GM21515 (cell line): ENCODE data around the gene CA10.

ENCODE experiments used
- ATAC-seq: cut with Tn5 transposase; IDR thresholded peaks from one replicate; pipeline ENCODE4 v1.9.1; 2021; ENCODE audit not compliant: unreplicated experiment

Gene CA10

DNA sequence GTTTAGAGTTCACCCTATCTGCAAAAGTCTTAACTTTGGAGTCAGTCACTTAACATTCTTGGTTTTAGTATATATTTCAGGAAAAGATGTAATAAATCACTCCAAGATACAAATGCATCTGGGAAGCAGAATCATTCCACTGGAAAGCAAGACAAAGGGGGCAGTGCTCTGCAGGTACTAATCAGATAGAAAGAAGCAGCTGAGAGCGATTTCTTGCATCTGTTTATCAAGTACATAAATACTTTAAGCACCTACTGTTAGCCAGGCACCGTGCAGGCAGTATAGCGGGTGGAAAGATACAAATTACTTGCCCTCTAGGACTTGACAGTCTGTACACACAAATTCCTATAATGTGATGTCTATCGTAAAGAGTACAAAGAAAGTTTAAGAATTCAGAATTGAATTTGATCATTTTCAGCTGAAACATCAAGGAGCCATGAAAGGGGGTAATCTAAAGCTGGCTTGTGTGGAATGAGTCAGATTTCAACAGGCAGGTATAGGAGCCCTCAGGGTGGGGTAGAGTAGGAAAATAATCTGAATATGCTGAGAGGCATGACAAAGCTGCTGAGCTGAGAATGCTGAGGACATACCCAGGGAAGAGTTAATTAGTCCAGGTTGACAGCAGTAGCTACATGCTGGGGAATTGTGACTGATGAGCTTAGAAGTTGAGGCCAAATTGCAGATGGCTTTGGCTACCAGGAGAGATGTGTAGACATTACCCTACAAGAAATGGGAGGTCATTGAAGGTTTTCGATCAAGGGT, 110.2 kb downstream of the CA10 start:
- ATAC-seq, result no peak

DNA sequence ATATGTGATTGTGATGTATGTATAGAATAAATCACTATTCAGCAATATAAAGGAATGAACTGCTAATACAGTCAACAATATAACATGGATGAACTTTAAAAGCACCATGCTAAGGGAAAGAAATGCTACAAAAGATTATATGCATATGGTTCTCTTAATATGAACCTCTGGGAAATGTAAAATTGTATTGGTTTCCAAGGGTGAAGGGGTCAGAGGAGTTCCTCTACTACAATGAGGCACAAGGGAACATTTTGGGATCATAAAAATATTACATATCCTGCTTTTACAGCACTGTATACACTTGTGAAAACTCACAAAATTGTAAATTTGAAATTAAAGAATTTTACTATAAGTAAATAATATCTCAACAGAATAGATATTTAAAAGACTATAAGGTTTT, 111.4 kb downstream of the CA10 start:
- no peak for ATAC-seq

DNA sequence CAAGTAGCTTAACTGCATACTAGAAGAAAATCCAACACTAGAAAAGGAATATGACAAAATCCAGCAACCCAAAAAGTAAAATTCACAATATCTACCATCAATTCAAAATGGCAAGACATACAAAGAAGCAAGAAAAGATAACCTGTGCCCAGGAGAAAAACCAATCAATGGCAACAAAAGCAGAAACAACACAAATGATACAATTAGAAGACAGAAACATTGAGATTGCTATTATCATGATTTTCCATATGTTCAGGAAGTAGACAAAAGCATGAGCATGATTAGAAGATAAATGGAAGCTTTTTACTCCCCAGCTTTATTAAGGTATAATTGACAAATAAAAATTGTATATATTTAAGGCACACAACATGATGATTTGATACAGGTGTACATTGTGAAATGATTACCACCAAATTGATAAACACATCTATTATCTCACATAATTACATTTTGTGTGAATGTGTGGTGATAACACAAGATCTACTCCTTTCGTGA, 117.3 kb downstream of the CA10 start:
- ATAC-seq, result no peak

DNA sequence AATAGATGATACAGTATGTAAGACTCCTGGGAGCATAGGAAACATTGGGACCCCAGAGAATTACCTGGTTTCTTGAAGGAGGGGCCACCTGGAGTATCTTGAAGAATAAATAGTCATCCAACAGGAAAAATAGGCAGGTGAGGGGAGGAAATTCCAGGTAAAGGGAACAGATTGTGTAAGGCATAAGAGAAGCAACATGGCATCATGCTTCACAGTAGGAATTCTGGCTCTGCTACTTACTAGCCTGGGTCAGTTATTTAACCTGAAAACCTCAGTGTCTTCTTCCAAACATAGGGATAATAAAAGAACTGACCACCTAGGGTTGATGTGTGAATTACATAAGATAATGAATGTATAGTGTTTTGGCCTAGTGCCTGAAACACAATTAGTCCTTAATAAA, 122.1 kb downstream of the CA10 start:
- no peak for ATAC-seq

DNA sequence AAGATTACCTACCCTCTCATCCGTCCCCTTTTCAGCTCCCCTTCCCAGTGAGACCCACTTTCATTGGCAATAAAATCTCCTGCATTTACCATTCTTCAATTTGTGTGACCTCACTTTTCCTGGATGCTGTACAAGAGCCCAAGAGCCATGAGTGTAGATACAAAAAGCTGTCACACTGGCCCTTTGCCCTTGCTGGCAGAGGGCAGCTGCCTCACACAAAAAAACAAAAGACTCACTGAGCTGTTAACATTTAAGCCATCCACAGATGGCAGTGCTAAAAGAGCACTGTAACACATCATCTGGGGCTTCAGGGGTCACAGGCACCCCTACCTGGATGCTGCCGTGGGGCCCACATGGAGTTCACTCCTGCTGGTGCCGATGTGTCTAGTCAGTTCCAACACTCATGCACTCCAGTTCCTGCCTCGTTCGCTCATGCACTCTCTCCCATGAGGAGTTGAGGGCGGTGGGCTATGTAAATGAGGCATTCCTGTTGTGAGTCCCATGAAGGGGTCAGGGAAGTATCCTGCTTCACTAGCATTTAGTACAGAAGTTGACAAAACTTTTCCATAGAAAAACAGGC, 123.1 kb downstream of the CA10 start:
- ATAC-seq, result no peak

DNA sequence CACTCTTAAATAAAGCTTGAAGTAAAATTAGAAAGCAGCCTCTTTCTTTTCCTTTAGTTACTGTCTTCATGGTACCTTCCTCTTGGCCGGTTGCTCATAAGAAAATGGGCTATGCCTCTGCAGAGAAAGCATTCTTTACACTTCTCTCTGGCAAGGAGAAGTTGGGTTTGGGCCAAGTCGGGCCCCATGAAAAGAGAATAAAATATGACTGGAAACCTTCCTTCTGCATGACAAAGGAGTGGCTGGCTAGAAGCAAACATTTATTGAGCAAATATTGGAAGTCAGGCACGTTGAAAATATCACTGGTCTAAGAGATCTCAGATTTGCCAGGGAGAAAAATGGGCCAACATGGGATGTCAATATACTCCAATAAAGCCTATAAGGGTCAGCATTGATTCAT, 126.1 kb downstream of the CA10 start:
- ATAC-seq, result no peak

DNA sequence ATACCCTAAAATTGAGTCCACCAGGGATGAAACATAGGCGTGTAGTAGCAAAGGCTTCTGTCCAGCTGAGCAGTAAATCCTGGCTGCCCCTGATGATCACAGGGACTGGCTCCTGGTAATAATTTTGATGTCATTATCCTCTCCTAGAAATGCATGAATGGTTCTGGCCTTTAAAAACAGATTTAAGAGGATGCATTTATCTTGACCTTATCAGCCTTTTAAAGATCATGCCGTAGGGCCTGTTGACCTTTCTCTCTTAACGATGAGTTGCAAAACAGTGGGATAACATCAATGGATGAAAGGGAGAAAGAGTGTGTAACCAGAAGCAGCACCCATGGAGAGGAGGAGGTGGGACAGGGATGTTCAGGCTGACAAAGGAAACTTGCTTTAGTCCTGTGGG, 128.5 kb downstream of the CA10 start:
- ATAC-seq, result no peak

DNA sequence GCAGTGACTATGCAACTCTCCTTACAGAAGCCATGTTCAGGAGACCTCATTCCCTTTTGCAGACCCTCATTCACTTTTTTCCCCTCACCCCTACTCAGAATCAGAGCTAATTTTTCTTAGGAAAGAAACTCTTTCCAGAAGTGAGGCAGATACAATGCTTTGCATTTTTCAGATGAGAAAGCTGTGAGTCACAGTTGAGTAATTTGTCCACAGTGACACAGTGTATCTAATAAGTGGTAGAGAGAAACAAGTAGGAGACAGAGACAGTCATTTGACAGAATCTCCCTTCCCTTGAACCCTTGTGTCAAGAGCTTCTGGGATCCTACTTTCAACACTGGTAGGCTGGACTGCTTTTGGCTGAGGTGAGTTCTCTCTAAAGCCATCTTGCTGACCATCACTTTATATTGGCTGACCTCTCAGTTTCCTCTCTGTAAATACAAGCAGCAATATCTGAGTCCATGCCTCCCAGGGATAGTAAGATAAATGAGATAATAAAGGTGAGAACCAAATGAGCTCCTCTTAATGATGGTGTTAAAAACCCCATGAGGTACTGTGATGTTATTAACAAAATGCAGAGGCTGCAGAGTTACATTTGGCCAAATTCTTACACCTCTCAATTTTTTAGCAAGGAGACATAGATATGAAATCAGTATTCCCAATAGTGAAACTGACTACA, 130.8 kb downstream of the CA10 start:
- no peak for ATAC-seq

DNA sequence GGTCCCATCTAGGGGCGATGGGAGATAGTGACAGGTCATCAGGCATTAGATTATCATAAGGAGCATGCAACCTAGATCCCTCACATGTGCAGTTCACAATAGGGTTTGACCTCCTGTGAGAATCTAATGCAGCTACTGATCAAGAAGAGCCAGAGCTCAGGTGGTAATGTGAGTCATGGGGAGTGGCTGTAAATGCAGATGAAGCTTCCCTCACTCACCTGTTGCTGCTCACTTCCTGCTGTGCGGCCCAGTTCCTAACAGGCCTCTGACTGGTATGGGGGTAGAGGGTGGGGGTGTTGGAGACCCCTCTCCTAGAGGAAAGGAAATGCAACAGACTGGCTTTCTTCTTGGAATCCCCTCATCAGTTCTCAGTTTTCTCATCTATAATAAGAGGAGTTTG, 131.4 kb downstream of the CA10 start:
- no peak for ATAC-seq

DNA sequence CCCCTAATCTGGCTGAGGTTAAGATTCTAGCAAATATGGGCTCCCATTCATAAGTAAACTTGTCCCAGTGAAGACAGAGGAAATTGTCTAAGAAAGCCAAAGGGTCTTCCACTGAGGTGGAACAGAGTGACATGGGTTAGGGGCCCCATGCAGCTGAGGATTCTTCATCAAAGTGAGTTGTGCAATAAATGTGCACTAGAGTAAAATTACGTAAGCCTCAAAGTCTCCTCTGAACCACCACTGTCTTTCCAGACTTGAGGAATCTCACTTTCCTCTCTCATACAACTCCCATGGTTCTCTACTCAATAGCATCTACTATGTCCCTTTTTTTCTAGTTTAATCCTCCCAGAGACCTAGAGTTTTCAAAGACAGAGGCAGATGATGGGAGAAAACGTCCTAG, 132.4 kb downstream of the CA10 start:
- ATAC-seq, result no peak

DNA sequence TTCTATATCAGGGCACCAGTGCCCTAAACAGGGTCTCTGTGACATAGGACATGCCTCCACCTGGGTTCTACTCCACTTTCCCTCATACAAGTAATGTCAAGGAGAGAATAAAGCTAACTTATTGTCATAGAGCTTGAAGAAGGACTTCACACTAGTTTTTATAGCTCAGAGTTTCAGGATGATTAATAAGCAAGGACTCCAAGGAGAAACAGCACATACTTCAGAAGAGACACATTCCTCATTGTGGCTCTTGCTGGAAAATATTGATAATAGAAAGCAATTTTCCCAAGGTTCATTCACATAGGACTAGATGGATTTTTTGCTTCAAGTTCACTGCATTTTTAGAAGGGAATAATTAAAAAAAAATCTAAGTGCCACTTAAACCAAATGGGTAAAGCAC, 133.3 kb downstream of the CA10 start:
- ATAC-seq, result no peak

DNA sequence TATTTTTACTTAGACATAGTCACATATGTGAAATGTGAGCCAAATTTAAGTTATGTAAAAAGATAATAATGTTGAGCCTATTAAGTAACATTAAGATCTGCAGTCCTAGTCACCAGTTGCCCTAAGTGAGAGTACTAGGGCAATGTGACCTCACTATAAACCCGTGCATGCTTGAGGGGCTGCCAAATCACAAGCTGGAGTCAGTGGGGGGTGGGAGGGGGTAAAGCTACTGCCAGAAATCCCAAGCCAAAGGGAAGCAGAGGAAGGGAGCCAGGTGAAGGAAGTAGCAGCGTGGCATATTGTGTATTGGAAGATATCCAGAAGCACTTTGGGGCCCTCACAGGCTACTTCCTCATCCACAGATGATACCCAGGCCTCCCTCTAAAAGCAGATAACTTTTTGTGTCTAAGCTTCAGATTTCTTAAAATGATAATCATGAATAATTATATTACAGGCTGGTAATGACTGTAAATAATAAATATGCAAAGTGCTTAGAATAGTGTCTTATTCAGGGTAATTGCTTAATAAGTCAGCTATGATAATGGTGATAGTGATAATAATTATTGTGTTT, 134.1 kb downstream of the CA10 start:
- no peak for ATAC-seq

DNA sequence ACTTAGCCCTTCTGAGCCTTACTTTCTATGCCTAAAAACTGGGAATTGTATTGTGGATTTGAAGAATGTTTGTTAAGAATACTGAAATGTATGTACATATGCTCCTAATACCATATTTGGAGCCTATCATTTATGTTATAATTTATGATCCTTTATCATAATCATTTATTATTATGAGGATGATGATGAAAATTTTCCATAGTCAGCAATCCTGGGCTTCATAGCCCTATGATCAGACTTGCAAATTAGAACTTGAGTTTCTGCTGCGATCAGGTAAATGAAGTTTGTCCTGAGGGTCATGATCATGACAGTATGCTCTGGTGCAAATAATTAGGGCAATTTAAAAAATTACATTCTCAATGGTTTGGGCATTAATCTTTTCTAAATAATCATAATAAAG, 147.4 kb downstream of the CA10 start:
- no peak for ATAC-seq

DNA sequence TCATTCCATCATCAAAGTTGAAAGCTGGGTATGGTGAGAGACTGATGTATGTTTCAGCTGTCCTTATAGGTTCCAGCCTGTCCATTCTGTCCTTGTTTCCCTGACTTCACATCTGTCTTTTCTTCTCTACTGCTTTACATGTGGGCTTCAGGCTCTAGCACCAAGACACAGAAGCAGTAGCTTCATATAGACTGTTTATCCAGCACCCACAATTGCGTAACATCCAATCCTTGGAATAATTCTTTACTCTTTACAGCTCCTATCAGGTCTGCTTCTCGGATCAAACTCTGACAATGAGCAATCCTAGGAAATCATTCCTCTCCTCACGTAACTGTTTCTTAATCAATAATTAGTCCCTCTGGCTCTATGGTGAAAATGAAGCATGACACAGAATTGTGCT, 158.9 kb downstream of the CA10 start:
- ATAC-seq, result no peak

DNA sequence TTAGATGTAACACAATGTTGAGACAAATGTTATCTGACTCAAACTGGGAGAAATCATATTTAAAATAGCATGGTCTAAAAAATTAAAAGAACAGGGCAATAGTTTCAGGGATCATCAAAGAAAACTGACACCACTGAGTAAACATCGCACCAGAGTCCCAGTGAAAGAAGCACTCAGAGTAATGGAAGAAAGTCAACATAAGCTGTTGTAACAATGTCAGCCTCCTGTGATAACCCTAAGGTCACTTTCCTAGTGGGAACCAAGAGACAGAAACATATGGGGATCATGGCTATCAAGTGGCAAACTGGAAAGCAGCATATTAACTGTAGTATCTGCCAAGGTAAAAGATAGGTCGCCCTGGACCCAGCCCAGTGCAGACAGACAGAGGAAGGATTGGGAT, 160.8 kb downstream of the CA10 start:
- ATAC-seq, result no peak

DNA sequence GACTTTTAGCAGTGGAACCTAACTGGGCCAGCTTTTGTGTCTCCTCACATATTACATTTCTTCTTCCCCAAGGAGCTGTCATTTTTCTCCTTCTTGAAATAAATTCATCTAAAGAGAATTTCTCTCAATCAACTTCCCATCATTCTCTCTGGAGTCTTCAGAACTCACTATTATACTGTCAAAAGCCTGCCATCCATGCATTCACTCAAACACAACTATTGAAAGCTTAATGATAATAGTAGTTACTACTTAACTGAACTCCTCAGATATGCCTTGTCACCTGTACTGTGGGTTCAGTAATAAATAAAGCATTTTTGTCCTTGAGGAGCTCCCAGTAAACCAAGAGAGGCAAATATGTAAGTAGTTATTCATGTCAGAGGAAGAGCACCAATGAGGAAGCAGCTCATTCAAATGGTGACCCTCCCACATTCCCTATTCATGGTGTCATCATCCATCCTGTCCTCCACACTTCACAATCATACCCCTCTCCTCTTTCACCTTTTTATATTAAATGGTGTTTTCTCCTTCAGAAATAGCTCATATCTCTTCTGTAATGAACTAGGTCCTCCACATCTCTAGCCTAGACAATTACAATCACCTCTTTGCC, 162.6 kb downstream of the CA10 start:
- ATAC-seq, result no peak

DNA sequence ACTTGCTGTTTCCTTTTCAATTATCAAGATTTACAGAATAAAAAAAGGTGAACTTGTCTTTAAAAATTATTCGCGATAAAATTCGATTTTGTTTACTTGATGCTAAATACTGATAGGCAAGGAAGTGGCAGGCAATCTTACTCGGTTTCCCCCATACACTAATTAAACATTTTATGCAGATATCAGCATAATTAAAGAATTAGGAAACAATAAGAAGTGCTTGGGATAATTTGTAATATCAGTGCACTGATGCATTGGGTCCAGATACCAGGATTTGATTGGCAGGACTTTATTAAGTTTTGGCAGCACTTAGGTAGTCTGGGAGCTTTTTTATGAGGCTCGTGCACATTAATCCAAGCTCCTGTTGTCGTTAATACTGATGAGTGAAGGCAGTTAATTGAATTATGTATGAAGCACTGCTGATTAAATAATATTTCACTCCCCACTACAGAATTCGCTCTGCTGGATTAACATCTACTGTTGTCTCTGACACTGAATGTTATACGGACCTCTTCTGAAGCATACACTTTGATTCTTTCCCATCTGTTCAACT, 165.6 kb downstream of the CA10 start:
- no peak for ATAC-seq

DNA sequence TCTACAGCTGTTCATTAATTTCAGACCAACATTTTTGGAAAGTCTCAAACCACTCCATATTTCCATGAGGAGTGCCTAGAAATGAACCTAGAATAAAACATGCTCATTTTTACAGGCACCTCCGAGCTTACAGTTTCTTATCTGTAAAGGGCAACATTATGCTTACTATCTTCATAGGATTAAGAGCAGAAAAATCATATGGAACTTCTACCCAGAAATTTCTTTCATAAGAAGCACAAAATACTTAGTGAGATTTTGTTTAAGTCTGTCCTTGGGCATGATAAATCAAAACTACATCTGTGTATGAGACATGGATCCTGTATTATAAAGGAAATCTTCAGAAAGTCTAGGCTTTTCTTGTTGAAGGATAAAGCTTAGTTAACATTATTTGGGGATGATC, 187.4 kb downstream of the CA10 start:
- no peak for ATAC-seq

DNA sequence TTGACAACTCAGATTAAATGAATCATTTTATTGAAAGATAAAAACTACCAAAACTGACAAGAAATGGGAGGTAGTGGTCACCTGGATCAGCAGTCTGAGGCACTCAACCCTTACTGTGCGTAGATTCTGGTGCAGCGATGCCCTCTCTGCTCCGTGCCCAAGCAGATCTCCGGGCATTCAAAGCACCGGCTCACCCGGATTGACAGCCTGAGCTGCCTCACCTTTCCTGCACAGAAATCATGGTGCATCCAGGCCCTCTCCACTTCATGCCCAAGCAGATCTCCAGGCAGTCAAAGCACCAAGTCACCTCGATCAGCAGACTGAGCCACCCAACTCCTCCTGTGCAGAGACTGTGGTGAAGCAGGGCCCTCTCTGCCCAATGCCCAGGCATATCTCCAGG, 196.8 kb downstream of the CA10 start:
- ATAC-seq, result no peak

DNA sequence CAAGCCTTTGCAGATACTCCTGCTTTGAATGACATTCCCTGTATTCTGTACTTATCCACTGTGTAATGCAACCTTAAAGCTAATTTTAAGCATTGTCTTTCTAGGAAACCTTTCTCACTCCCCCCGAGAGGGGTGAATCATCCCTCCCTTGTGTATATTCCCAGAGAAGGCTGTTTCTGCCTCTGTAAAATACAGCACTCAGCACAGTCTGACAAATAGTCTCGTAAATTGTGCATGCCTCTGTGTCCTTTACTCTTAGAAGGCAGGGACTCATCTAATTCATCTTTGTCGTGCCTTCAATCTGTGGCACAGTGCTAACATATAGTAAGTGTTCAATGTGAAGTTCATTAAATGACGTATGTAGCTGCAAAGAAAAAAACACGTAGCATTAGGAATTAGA, 200.7 kb downstream of the CA10 start:
- ATAC-seq, result no peak

DNA sequence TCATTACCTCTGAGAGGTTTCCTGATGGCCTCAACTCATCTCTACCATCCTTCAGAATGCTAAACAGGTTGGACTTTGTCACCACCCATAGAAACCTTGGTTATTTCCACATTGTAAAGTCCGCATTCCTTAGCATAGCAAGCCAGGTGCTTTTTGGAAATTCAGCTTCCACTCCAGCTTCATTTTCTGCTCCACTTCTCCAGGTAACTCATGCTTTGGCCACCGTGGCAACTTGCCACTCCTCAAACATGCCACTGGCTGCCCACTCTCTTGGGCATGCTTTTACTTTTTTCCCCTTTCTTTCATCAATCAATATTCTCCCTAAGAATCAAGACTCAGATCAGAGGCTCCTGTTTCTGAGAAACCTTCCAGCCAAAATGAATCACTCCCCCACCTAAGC, 203.3 kb downstream of the CA10 start:
- ATAC-seq, result no peak
